SK-N-SH treated with all-trans-retinoic acid at 6 μM for 48 hours (cell line): ENCODE results near the gene ITIH1.

Source experiments
- ATAC-seq: fragments of 200-7000 bp; cut with Tn5 transposase; 3 replicates; pipeline ENCODE4 v1.9.1; 2020; ENCODE audit warnings: mild to moderate bottlenecking, moderate library complexity
- ARNTL ChIP-seq: fragments of 450-650 bp; formaldehyde crosslinking; IDR thresholded peaks from 2 replicates; pipeline ENCODE4 v1.5.0; 2020; ENCODE audit warnings: low read depth, mild to moderate bottlenecking, moderate library complexity, borderline replicate concordance
- ESRRG ChIP-seq: fragments of 250-450 bp; sonication (Bioruptor Pico); IDR thresholded peaks from 2 replicates; pipeline ENCODE4 v1.6.1; 2021; ENCODE audit warnings: mild to moderate bottlenecking
- GLIS3 ChIP-seq: fragments of 250-450 bp; sonication (Bioruptor Pico); IDR thresholded peaks from 2 replicates; pipeline ENCODE4 v1.5.0; 2020; ENCODE audit warnings: mild to moderate bottlenecking, moderate library complexity
- ISL1 ChIP-seq: fragments of 250-450 bp; sonication (Bioruptor Pico); IDR thresholded peaks from 2 replicates; pipeline ENCODE4 v2.1.2; 2022; ENCODE audit warnings: mild to moderate bottlenecking, moderate library complexity
- OSR1 ChIP-seq: fragments of 250-450 bp; sonication (Bioruptor Pico); IDR thresholded peaks from 2 replicates; pipeline ENCODE4 v1.8.0; 2022; ENCODE audit warnings: moderate library complexity, mild to moderate bottlenecking, inconsistent platforms
- PPARA ChIP-seq: fragments of 250-450 bp; sonication (Bioruptor Pico); IDR thresholded peaks from 2 replicates; pipeline ENCODE4 v1.5.0; 2020; ENCODE audit warnings: mild to moderate bottlenecking, borderline replicate concordance
- RARB ChIP-seq: fragments of 250-450 bp; sonication (Bioruptor Pico); IDR thresholded peaks from 2 replicates; pipeline ENCODE4 v1.8.0; 2021; ENCODE audit warnings: mild to moderate bottlenecking, moderate library complexity
- TCF4 ChIP-seq: fragments of 250-450 bp; sonication (Bioruptor Pico); IDR thresholded peaks from 2 replicates; pipeline ENCODE4 v1.8.0; 2021; ENCODE audit warnings: mild to moderate bottlenecking, moderate library complexity, borderline replicate concordance
- TOX ChIP-seq: fragments of 250-450 bp; sonication (Bioruptor Pico); IDR thresholded peaks from 2 replicates; pipeline ENCODE4 v1.8.0; 2021; ENCODE audit warnings: mild to moderate bottlenecking, moderate library complexity, borderline replicate concordance
- ZC3H10 ChIP-seq: fragments of 250-450 bp; sonication (Bioruptor Pico); IDR thresholded peaks from 2 replicates; pipeline ENCODE4 v1.5.1; 2021; ENCODE audit warnings: mild to moderate bottlenecking, moderate library complexity
- ZFP3 ChIP-seq: fragments of 250-450 bp; sonication (Bioruptor Pico); IDR thresholded peaks from 2 replicates; pipeline ENCODE4 v1.5.0; 2020; ENCODE audit warnings: mild to moderate bottlenecking, moderate library complexity
- ZFP30 ChIP-seq: fragments of 450-650 bp; formaldehyde crosslinking; IDR thresholded peaks from 2 replicates; pipeline ENCODE4 v1.5.0; 2022; ENCODE audit warnings: mild to moderate bottlenecking, moderate library complexity
- ZNF565 ChIP-seq: fragments of 450-650 bp; formaldehyde crosslinking; conservative IDR thresholded peaks from 2 replicates; pipeline ENCODE4 v1.5.0; 2020; ENCODE audit warnings: low read depth, mild to moderate bottlenecking, moderate library complexity
- ZNF70 ChIP-seq: fragments of 450-650 bp; formaldehyde crosslinking; IDR thresholded peaks from 2 replicates; pipeline ENCODE4 v1.5.0; 2020; ENCODE audit warnings: mild to moderate bottlenecking, moderate library complexity
- ZNF8 ChIP-seq: fragments of 450-650 bp; formaldehyde crosslinking; IDR thresholded peaks from 2 replicates; pipeline ENCODE4 v1.5.0; 2020; ENCODE audit warnings: mild to moderate bottlenecking, moderate library complexity
- TF ChIP-seq, protein P1 (sequence below): fragments of 250-450 bp; sonication (Bioruptor Pico); IDR thresholded peaks from 2 replicates; pipeline ENCODE4 v1.5.1; 2021; ENCODE audit warnings: mild to moderate bottlenecking, moderate library complexity
- TF ChIP-seq, protein P2 (sequence below): fragments of 250-450 bp; sonication (Bioruptor Pico); IDR thresholded peaks from 2 replicates; pipeline ENCODE4 v1.8.0; 2020; ENCODE audit warnings: mild to moderate bottlenecking, moderate library complexity, borderline replicate concordance
- TF ChIP-seq, protein P3 (sequence below): fragments of 250-450 bp; sonication (Bioruptor Pico); IDR thresholded peaks from 2 replicates; pipeline ENCODE4 v1.5.1; 2020; ENCODE audit warnings: low read depth, mild to moderate bottlenecking, moderate library complexity
- TF ChIP-seq, protein P4 (sequence below): fragments of 250-450 bp; sonication (Bioruptor Pico); IDR thresholded peaks from 2 replicates; pipeline ENCODE4 v1.8.0; 2021; ENCODE audit warnings: low read depth, mild to moderate bottlenecking, moderate library complexity, borderline replicate concordance
- TF ChIP-seq, protein P5 (sequence below): fragments of 250-450 bp; sonication (Bioruptor Pico); IDR thresholded peaks from 2 replicates; pipeline ENCODE4 v1.5.0; 2020; ENCODE audit warnings: mild to moderate bottlenecking, moderate library complexity

Gene ITIH1

DNA sequence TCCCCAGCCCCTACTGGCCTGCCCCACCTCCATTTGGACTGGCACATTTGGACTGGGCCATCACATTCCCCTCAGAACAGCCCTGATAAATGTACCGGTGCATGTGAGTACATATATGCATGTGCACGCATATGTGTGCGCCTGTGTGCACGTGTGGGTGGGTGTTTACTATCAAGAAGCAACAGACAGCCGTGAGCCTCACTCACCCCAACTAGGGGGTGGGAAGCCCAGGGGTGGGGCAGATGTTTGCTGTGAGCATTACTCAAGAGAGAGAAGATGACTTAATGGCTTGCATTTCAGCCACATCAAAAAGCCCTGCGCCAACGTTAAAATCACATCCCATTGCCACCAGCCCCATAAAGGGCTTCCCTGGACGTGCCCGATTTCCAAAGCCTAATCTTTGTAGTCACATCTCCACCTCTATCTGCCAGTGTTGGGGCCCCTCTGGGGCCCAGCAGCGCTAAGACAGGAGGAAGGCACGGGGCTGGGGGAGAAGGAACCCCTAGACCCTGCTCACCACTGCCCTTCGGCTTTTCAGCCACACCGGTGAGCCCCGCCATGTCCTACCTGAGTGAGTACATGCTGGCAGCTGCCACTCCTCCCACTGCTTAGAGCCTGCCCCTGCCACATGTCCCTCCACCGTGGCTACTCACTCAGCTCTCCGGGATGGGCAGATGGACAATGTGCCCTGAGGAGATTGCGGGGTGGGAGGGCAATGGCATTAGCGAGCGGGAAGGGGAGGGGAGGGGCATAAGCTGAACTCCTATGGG, 28.1 kb downstream of the ITIH1 start:
- no peak for TF ChIP-seq TCF4 (CRISPR knock-in tag)
- no peak for TF ChIP-seq ARNTL
- ATAC-seq = no peak

DNA sequence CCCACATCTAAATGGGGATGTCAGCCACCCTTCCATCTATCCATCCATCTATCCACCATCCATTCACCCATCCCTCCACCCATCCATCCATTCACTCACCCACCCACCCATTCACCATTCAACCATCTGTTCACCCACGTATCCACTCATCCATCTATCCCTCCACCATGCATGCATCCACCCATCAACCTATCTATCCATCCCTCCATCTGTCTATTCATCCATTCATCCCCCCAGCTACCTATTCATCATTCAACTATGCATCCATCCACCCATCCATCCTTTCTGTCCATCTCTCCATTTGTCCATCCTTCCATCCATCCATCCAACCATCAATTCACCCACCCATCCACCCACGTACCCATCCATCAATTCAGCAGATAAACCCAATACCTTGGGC, 31.8 kb downstream of the ITIH1 start:
- no peak for ATAC-seq
- TF ChIP-seq ZNF70 = no peak
- no peak for TF ChIP-seq ZFP30 (CRISPR knock-in tag)
- TF ChIP-seq ZFP3 (CRISPR knock-in tag) = no peak
- TF ChIP-seq ESRRG = no peak
- TF ChIP-seq, protein P1, sequence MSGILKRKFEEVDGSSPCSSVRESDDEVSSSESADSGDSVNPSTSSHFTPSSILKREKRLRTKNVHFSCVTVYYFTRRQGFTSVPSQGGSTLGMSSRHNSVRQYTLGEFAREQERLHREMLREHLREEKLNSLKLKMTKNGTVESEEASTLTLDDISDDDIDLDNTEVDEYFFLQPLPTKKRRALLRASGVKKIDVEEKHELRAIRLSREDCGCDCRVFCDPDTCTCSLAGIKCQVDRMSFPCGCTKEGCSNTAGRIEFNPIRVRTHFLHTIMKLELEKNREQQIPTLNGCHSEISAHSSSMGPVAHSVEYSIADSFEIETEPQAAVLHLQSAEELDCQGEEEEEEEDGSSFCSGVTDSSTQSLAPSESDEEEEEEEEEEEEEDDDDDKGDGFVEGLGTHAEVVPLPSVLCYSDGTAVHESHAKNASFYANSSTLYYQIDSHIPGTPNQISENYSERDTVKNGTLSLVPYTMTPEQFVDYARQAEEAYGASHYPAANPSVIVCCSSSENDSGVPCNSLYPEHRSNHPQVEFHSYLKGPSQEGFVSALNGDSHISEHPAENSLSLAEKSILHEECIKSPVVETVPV (CRISPR knock-in tag) = no peak
- TF ChIP-seq ZNF565 = no peak

DNA sequence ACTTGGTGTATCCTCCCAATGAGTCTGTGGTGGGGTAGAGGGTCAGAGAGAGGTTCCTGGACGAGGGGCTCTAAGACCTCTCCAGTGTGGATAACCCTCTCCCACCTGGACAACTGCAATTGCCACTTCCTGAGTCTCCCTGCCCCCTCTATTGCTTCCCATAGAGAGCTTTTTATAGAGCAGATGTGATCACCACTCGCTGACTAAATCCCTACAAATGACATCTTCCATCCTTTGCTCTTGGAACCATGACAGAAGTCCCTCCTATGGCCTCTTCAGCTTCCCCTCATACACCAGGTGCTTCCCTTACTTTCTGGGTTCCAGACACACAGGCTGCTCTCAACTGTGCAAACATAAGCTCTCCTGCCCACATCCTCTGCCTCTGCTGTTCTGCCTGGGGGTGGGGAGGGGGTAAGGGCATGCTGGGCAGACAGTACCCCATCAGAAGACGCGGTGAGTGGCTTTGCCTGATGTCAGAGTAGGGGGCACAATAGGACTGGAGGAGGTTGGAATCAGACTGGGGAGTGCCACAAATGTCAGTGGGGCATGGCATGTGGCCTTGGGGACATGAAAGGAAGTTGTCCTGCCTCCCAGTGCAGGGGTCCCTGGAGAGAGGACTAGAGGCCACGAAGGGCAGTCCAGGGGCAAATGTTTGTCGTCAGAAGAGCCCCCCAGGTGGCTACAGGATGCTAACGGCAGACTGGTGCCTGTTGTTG, 32.4 kb downstream of the ITIH1 start:
- ATAC-seq = no peak
- TF ChIP-seq, protein P1 (CRISPR knock-in tag) = no peak
- TF ChIP-seq, protein P2, sequence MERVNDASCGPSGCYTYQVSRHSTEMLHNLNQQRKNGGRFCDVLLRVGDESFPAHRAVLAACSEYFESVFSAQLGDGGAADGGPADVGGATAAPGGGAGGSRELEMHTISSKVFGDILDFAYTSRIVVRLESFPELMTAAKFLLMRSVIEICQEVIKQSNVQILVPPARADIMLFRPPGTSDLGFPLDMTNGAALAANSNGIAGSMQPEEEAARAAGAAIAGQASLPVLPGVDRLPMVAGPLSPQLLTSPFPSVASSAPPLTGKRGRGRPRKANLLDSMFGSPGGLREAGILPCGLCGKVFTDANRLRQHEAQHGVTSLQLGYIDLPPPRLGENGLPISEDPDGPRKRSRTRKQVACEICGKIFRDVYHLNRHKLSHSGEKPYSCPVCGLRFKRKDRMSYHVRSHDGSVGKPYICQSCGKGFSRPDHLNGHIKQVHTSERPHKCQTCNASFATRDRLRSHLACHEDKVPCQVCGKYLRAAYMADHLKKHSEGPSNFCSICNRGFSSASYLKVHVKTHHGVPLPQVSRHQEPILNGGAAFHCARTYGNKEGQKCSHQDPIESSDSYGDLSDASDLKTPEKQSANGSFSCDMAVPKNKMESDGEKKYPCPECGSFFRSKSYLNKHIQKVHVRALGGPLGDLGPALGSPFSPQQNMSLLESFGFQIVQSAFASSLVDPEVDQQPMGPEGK (CRISPR knock-in tag) = no peak
- no peak for TF ChIP-seq ARNTL
- TF ChIP-seq, protein P3, sequence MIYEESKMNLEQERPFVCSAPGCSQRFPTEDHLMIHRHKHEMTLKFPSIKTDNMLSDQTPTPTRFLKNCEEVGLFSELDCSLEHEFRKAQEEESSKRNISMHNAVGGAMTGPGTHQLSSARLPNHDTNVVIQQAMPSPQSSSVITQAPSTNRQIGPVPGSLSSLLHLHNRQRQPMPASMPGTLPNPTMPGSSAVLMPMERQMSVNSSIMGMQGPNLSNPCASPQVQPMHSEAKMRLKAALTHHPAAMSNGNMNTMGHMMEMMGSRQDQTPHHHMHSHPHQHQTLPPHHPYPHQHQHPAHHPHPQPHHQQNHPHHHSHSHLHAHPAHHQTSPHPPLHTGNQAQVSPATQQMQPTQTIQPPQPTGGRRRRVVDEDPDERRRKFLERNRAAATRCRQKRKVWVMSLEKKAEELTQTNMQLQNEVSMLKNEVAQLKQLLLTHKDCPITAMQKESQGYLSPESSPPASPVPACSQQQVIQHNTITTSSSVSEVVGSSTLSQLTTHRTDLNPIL = no peak
- no peak for TF ChIP-seq TOX (CRISPR knock-in tag)

DNA sequence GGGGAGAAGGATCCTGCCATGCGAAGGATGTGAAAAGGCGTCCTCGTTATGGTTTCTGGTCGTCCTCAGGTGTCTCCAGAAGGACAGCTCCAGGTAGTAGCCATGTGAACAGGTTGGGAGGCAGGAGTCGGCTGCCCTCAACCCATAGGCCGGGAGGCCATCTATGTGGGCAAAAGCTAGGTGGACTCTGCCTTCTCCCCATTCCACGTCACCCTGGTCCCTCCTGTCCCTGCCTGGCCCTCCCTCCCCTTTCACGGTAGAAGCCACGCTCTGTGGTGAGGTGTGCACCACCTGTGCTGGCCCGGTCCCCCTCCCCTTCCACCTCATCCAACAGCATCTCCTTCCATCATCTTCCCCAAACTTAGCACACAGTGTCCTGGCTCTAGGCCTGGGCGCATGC, 33.5 kb downstream of the ITIH1 start:
- ATAC-seq = no peak
- no peak for TF ChIP-seq ZFP30 (CRISPR knock-in tag)
- no peak for TF ChIP-seq OSR1 (CRISPR knock-in tag)
- TF ChIP-seq ISL1 (CRISPR knock-in tag) = no peak

DNA sequence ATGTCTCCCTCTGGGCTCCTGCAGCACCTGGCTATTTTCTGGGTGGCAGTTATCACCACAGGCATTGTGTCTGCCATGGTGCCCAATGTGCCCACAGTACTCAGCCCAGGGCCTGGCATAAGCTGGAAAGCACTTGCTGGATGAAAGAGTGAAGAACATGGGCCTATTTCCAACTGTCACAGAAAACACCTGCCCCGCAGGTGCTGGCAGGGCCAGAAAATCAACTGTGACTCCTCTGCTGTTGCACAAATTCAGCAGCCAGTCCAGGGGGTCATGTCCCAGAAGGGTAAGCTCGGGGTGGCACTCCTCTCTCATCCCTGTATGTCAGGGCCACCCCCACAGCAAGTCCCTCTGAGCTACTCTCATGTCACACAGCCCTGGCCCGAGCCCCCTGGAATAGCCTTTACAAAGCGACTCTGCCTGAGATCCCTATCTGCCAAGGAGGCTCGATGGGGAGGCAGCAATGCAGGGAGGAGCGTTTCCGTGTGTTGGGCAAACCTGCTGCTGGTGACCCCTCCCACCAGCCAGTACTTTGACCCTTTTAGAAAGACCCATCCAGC, 34.1 kb downstream of the ITIH1 start:
- ATAC-seq = no peak
- TF ChIP-seq PPARA = no peak
- TF ChIP-seq ZFP30 (CRISPR knock-in tag) = no peak
- TF ChIP-seq OSR1 (CRISPR knock-in tag) = no peak
- no peak for TF ChIP-seq ZC3H10 (CRISPR knock-in tag)
- no peak for TF ChIP-seq ISL1 (CRISPR knock-in tag)

DNA sequence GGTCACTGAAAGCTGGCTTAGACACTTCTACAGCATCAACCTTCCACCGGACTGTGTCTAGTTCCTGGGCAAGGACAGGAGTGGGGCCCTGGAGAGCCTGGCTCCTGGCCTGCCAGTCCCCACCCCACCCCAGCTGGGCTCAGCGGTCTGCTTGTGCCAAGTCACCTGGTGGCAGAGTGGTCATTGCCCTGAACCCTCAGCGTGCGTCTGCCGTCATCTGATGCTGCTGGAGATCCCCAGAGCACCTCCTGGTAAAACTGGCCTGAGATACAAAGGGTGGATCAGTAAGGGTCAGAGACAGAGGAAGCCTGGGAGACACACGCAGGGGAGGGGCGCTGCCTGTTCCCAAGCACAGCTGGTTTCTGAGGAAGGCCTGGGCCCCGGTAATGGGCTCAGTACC, 36.4 kb downstream of the ITIH1 start:
- ATAC-seq = no peak
- TF ChIP-seq ZC3H10 (CRISPR knock-in tag) (no peak), TCF4 (CRISPR knock-in tag) (no peak), GLIS3 (CRISPR knock-in tag) (no peak), ESRRG (no peak), RARB (CRISPR knock-in tag) (no peak), ZNF8 (CRISPR knock-in tag) (no peak), ZFP30 (CRISPR knock-in tag) (no peak), ZFP3 (CRISPR knock-in tag) (no peak), ARNTL (no peak)
- TF ChIP-seq, protein P4, sequence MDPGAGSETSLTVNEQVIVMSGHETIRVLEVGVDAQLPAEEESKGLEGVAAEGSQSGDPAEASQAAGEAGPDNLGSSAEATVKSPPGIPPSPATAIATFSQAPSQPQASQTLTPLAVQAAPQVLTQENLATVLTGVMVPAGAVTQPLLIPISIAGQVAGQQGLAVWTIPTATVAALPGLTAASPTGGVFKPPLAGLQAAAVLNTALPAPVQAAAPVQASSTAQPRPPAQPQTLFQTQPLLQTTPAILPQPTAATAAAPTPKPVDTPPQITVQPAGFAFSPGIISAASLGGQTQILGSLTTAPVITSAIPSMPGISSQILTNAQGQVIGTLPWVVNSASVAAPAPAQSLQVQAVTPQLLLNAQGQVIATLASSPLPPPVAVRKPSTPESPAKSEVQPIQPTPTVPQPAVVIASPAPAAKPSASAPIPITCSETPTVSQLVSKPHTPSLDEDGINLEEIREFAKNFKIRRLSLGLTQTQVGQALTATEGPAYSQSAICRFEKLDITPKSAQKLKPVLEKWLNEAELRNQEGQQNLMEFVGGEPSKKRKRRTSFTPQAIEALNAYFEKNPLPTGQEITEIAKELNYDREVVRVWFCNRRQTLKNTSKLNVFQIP = no peak
- TF ChIP-seq, protein P5, sequence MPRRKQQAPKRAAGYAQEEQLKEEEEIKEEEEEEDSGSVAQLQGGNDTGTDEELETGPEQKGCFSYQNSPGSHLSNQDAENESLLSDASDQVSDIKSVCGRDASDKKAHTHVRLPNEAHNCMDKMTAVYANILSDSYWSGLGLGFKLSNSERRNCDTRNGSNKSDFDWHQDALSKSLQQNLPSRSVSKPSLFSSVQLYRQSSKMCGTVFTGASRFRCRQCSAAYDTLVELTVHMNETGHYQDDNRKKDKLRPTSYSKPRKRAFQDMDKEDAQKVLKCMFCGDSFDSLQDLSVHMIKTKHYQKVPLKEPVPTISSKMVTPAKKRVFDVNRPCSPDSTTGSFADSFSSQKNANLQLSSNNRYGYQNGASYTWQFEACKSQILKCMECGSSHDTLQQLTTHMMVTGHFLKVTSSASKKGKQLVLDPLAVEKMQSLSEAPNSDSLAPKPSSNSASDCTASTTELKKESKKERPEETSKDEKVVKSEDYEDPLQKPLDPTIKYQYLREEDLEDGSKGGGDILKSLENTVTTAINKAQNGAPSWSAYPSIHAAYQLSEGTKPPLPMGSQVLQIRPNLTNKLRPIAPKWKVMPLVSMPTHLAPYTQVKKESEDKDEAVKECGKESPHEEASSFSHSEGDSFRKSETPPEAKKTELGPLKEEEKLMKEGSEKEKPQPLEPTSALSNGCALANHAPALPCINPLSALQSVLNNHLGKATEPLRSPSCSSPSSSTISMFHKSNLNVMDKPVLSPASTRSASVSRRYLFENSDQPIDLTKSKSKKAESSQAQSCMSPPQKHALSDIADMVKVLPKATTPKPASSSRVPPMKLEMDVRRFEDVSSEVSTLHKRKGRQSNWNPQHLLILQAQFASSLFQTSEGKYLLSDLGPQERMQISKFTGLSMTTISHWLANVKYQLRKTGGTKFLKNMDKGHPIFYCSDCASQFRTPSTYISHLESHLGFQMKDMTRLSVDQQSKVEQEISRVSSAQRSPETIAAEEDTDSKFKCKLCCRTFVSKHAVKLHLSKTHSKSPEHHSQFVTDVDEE (CRISPR knock-in tag) = no peak
